Upper lobe of left lung (tissue), 4 donors: ENCODE measurements around the gene COMMD6.

Source experiments
- EP300 ChIP-seq, 4 donors: sonication (generic); formaldehyde crosslinking; IDR thresholded peaks; one replicate each; pipeline ENCODE4 v1.5.1; 2017; ENCODE audit warnings: antibody characterized with exemption in 4 of 4, control low read depth in 2 of 4
- POLR2A ChIP-seq, 4 donors: fragments of 450-650 bp; IDR thresholded peaks; one replicate each; pipeline ENCODE4 v1.5.1; 2016 to 2017; ENCODE audit warnings: antibody characterized with exemption in 4 of 4, mild to moderate bottlenecking in 2 of 4
- POLR2AphosphoS5 ChIP-seq, 2 donors: sonication (generic); formaldehyde crosslinking; IDR thresholded peaks; one replicate each; pipeline ENCODE4 v1.5.1; 2017; ENCODE audit warnings: antibody characterized with exemption in 2 of 2
- TF ChIP-seq, protein P1 (sequence below), 6 experiments: fragments of 450-650 bp in 4 of 6; fragments of 200-600 bp in 2 of 6; sonication (generic) in 2 of 6; IDR thresholded peaks; one replicate each; pipeline ENCODE4 v1.5.1; 2016 to 2019; ENCODE audit warnings: antibody characterized with exemption in 6 of 6

DNA sequence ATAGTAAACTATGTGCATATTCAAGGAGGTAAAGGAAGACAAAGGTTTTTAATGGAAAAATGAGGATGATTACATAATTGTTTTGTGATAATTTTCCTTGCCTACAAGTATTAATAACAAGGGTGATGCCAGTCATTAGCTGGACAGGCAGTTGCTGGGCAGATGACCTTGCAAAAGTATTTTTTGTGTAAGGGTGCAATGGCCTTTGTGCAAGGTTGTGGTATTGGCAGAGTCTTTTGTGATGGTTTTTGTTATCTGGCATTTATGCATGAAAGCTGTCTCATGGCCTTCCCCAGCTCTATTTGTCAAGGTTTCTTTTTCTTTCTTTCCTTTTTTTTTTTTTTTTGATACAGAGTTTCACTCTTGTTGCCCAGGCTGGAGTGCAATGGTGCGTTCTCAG lies 4.3 kb upstream of the COMMD6 start:
- no peak for TF ChIP-seq POLR2AphosphoS5 (IDR thresholded peaks at IDR 0.05)
- TF ChIP-seq, protein P1, sequence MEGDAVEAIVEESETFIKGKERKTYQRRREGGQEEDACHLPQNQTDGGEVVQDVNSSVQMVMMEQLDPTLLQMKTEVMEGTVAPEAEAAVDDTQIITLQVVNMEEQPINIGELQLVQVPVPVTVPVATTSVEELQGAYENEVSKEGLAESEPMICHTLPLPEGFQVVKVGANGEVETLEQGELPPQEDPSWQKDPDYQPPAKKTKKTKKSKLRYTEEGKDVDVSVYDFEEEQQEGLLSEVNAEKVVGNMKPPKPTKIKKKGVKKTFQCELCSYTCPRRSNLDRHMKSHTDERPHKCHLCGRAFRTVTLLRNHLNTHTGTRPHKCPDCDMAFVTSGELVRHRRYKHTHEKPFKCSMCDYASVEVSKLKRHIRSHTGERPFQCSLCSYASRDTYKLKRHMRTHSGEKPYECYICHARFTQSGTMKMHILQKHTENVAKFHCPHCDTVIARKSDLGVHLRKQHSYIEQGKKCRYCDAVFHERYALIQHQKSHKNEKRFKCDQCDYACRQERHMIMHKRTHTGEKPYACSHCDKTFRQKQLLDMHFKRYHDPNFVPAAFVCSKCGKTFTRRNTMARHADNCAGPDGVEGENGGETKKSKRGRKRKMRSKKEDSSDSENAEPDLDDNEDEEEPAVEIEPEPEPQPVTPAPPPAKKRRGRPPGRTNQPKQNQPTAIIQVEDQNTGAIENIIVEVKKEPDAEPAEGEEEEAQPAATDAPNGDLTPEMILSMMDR (IDR thresholded peaks at IDR 0.05), result no peak
- TF ChIP-seq POLR2A (IDR thresholded peaks at IDR 0.05), result no peak
- no peak for TF ChIP-seq EP300 (IDR thresholded peaks at IDR 0.05)
